CD14-positive monocyte (primary cell): ENCODE results near the gene IMMP2L. TPM values are rescaled to one million over a fixed set of nuclear protein-coding genes. Genes with fewer than 3 reads are reported as not detected.

Experiments
- DNase-seq, 3 donors: peaks; one replicate each; pipeline ENCODE4 v3.0.0-alpha.2; 2011 to 2022
- H2AFZ ChIP-seq: 2 replicates; pipeline ENCODE4 v1.6.0; 2012; ENCODE audit warnings: mild to moderate bottlenecking, low read depth, low read length, inconsistent platforms; ENCODE audit not compliant: insufficient read depth, poor library complexity, severe bottlenecking
- H3K27ac ChIP-seq, 2 donors: 1 replicate in 1 of 2; 2 replicates in 1 of 2; pipeline ENCODE4 v1.5.1; 2012 to 2013; ENCODE audit warnings: low read length in 2 of 2, control low read depth in 1 of 2, inconsistent platforms in 1 of 2, low read depth in 1 of 2, mild to moderate bottlenecking in 1 of 2
- H3K27me3 ChIP-seq, 2 donors: one replicate each; pipeline versions ENCODE4 v1.6.0 to v1.6.1; 2011 to 2013; ENCODE audit warnings: low read length in 2 of 2; ENCODE audit not compliant: control insufficient read depth in 2 of 2, insufficient read depth in 2 of 2
- H3K36me3 ChIP-seq, 2 donors: replicated peaks in 1 of 2; 1 replicate in 1 of 2; 2 replicates in 1 of 2; pipeline versions ENCODE4 v1.5.1 to v1.6.1; 2012 to 2013; ENCODE audit warnings: low read length in 2 of 2, control low read depth in 1 of 2, inconsistent platforms in 1 of 2, mild to moderate bottlenecking in 1 of 2; ENCODE audit not compliant: insufficient read depth in 2 of 2, control insufficient read depth in 1 of 2
- H3K4me1 ChIP-seq, 2 donors: 1 replicate in 1 of 2; 2 replicates in 1 of 2; pipeline versions ENCODE4 v1.5.1 to v1.6.1; 2012 to 2013; ENCODE audit warnings: low read length in 2 of 2, control low read depth in 1 of 2, inconsistent platforms in 1 of 2, mild to moderate bottlenecking in 1 of 2, moderate library complexity in 1 of 2; ENCODE audit not compliant: insufficient read depth in 2 of 2, control insufficient read depth in 1 of 2
- H3K4me2 ChIP-seq: replicated peaks from 2 replicates; pipeline ENCODE3; 2012; ENCODE audit warnings: low read length, moderate library complexity, mild to moderate bottlenecking; ENCODE audit not compliant: poor library complexity, severe bottlenecking; ENCODE audit errors: extremely low read depth
- H3K4me3 ChIP-seq, 3 experiments: fragments of 200-600 bp in 1 of 3; sonication (generic) in 1 of 3; replicated peaks in 1 of 3; 1 replicate in 2 of 3; 2 replicates in 1 of 3; pipeline ENCODE4 v1.5.1; 2011 to 2013; ENCODE audit warnings: low read length in 3 of 3, mild to moderate bottlenecking in 3 of 3, control low read depth in 2 of 3, low read depth in 2 of 3, inconsistent platforms in 1 of 3, moderate library complexity in 1 of 3
- H3K79me2 ChIP-seq: 2 replicates; pipeline ENCODE4 v1.6.0; 2012; ENCODE audit warnings: mild to moderate bottlenecking, control low read depth, inconsistent platforms, low read length, moderate library complexity; ENCODE audit not compliant: insufficient read depth
- H3K9ac ChIP-seq: 2 replicates; pipeline ENCODE4 v1.6.0; 2017; ENCODE audit warnings: low read length, mild to moderate bottlenecking; ENCODE audit not compliant: insufficient read depth, poor library complexity, severe bottlenecking
- H3K9me3 ChIP-seq, 2 donors: replicated peaks in 1 of 2; 1 replicate in 1 of 2; 2 replicates in 1 of 2; pipeline versions ENCODE4 v1.5.1 to v1.6.1; 2012 to 2013; ENCODE audit warnings: low read length in 2 of 2, control low read depth in 1 of 2; ENCODE audit not compliant: control insufficient read depth in 1 of 2, insufficient read depth in 1 of 2
- H4K20me1 ChIP-seq: 2 replicates; pipeline ENCODE4 v1.6.0; 2012; ENCODE audit warnings: mild to moderate bottlenecking, low read length, control low read depth, moderate library complexity; ENCODE audit not compliant: insufficient read depth
- H3K27ac Mint-ChIP-seq, 7 donors: one replicate each; pipeline ENCODE4 v1.8.0; 2020; ENCODE audit warnings: mild to moderate bottlenecking in 7 of 7, mixed read lengths in 7 of 7, moderate library complexity in 6 of 7, inconsistent platforms in 2 of 7
- H3K27me3 Mint-ChIP-seq, 3 donors: one replicate each; pipeline ENCODE4 v1.8.0; 2021 to 2022; ENCODE audit warnings: low read depth in 3 of 3, mild to moderate bottlenecking in 3 of 3, mixed read lengths in 3 of 3, moderate library complexity in 3 of 3, inconsistent platforms in 1 of 3
- H3K36me3 Mint-ChIP-seq, 2 donors: one replicate each; pipeline ENCODE4 v1.8.0; 2020; ENCODE audit warnings: mixed read lengths in 2 of 2, inconsistent platforms in 1 of 2, mild to moderate bottlenecking in 1 of 2
- H3K4me1 Mint-ChIP-seq: one replicate; pipeline ENCODE4 v1.8.0; 2020; ENCODE audit warnings: mild to moderate bottlenecking, mixed read lengths
- H3K4me3 Mint-ChIP-seq, 2 donors: one replicate each; pipeline ENCODE4 v1.8.0; 2020; ENCODE audit warnings: mild to moderate bottlenecking in 2 of 2, mixed read lengths in 2 of 2, moderate library complexity in 1 of 2
- H3K9me3 Mint-ChIP-seq, 7 donors: one replicate each; pipeline ENCODE4 v1.8.0; 2020 to 2022; ENCODE audit warnings: mixed read lengths in 7 of 7, mild to moderate bottlenecking in 6 of 7, moderate library complexity in 6 of 7, inconsistent platforms in 2 of 7
- WGBS: methylation state at CpG from one replicate; pipeline ENCODE4 v1.1.5; 2013; ENCODE audit warnings: missing lambda C conversion rate; ENCODE audit not compliant: insufficient coverage; 5-methylcytosine and 5-hydroxymethylcytosine counted together
- intact Hi-C, 2 donors: fragments of 100-400 bp; cut with micrococcal nuclease; formaldehyde crosslinking; loops; one replicate each; pipeline versions ENCODE4 v1.15.0 to v1.15.1; 2023
- polyA plus RNA-seq, 3 donors: library from polyadenylated mRNA; depleted of rRNA in 1 of 3; unstranded in 2 of 3; stranded (reverse) in 1 of 3; fragments of 300-500 nt in 2 of 3; fragments of >200 nt in 1 of 3; fragmentation: Illumina TruSeq in 2 of 3; gene quantifications; 1 replicate in 2 of 3; 2 replicates in 1 of 3; pipeline ENCODE4 v1.2.3, GENCODE V29; 2012 to 2021
- TF ChIP-seq, protein P1 (sequence below): fragments of 200-600 bp; IDR thresholded peaks from one replicate; pipeline ENCODE4 v1.8.0; 2022; ENCODE audit warnings: antibody characterized with exemption, mild to moderate bottlenecking

The IMMP2L gene
- polyA plus RNA-seq, 3 donors: 1.9 to 6.4 (median 6.2) TPM

DNA sequence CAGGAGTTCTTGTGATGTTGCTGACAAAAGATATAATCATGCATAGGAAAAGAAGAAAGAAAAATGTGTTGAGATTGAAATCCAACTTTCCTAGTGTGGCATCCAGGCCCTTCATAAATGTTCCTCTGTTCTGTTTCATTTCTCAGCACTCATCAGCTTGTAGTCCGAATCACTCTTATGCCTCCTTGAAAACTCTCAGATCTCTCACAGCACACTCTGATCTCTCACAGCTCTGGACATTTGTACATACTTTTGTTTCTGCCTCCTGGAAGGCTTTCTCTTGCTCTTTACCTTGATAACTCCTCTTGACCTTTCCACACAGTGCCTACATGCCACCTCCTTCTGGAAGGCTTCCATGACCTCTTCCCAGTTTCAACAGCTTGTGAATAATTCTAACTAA lies 880.4 kb downstream of the IMMP2L start:
- no peak overlapping the region for H3K4me3 ChIP-seq
- H4K20me1 ChIP-seq: no peaks in the 10 kb centered on the region
- Mint-ChIP-seq H3K27ac (no peak overlapping the region), H3K4me1 (no peaks in the 10 kb centered on the region), H3K9me3 (peaks cover 0 to 9% (median 3%) of the 10 kb centered on the region in 7 donors), H3K36me3 (no peaks in the 10 kb centered on the region), H3K4me3 (no peak overlapping the region), H3K27me3 (no peaks in the 10 kb centered on the region)
- H2AFZ ChIP-seq: no peak overlapping the region
- H3K4me1 ChIP-seq: no peaks in the 10 kb centered on the region
- H3K9me3 ChIP-seq: no peaks in the 10 kb centered on the region
- no peaks in the 10 kb centered on the region for H3K36me3 ChIP-seq
- no peak overlapping the region for H3K27ac ChIP-seq
- no peak overlapping the region for H3K9ac ChIP-seq
- H3K27me3 ChIP-seq: no peaks in the 10 kb centered on the region
- DNase-seq: no peak
- no peak overlapping the region for H3K4me2 ChIP-seq
- intact Hi-C loops: no loop called here
- H3K79me2 ChIP-seq: no peaks in the 10 kb centered on the region
- WGBS: 43% methylated on average over 1 of the region's 1 CpG
- TF ChIP-seq, protein P1, sequence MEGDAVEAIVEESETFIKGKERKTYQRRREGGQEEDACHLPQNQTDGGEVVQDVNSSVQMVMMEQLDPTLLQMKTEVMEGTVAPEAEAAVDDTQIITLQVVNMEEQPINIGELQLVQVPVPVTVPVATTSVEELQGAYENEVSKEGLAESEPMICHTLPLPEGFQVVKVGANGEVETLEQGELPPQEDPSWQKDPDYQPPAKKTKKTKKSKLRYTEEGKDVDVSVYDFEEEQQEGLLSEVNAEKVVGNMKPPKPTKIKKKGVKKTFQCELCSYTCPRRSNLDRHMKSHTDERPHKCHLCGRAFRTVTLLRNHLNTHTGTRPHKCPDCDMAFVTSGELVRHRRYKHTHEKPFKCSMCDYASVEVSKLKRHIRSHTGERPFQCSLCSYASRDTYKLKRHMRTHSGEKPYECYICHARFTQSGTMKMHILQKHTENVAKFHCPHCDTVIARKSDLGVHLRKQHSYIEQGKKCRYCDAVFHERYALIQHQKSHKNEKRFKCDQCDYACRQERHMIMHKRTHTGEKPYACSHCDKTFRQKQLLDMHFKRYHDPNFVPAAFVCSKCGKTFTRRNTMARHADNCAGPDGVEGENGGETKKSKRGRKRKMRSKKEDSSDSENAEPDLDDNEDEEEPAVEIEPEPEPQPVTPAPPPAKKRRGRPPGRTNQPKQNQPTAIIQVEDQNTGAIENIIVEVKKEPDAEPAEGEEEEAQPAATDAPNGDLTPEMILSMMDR: no peak

DNA sequence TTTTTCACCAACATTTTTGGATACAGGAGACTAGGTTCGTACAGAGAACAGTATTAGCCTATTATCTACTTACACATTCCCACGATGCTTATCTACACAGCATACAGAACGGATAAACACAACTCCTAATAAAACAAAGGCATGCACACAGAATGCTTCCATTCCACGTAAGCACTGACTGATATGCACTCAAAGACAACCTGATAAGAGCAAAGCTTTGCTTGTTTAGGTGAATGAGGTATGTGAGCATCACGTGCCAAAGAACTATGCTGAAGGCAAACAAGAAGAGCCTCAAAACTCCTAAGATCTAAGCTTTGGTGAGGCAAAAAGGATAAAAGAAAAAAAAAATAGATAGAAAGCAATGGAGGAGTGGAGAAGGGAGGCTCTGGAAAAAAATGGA lies 884.9 kb downstream of the IMMP2L start:
- Mint-ChIP-seq H3K36me3 (no peaks in the 10 kb centered on the region), H3K9me3 (peaks cover 8 to 21% (median 17%) of the 10 kb centered on the region in 7 donors), H3K27ac (no peak overlapping the region), H3K4me3 (no peak overlapping the region), H3K27me3 (no peaks in the 10 kb centered on the region), H3K4me1 (no peaks in the 10 kb centered on the region)
- no peak for DNase-seq
- Histone ChIP-seq H4K20me1 (no peaks in the 10 kb centered on the region), H3K79me2 (no peaks in the 10 kb centered on the region), H3K36me3 (no peaks in the 10 kb centered on the region), H3K9ac (no peak overlapping the region), H3K27me3 (no peaks in the 10 kb centered on the region), H3K4me1 (no peaks in the 10 kb centered on the region), H3K9me3 (peaks cover 9 to 20% of the 10 kb centered on the region in 2 donors), H3K4me2 (no peak overlapping the region), H2AFZ (no peak overlapping the region), H3K4me3 (no peak overlapping the region), H3K27ac (no peak overlapping the region)
- TF ChIP-seq, protein P1: no peak
- intact Hi-C loops: no loop called here
- WGBS: 100% methylated on average over 1 of the region's 5 CpGs
